DND-41 (cell line): ENCODE results near the gene ZFHX3.
A peak's percentile ranks its signal among the peaks of the same experiment; 100 is the strongest.

Experiments used
- ATAC-seq: fragments of 200-7000 bp; cut with Tn5 transposase; 3 replicates; pipeline ENCODE4 v1.9.1; 2021; ENCODE audit warnings: low read depth; ENCODE audit not compliant: insufficient read depth
- DNase-seq: peaks from one replicate; pipeline ENCODE4 v3.0.0-alpha.2; 2020
- H2AFZ ChIP-seq: 2 replicates; pipeline ENCODE4 v1.6.0; 2012; ENCODE audit warnings: low read depth, low read length
- H3K27ac ChIP-seq: 2 replicates; pipeline ENCODE4 v1.5.1; 2012; ENCODE audit warnings: low read length, inconsistent platforms
- H3K27me3 ChIP-seq: fragments of 200-600 bp; sonication (generic); 2 replicates; pipeline ENCODE4 v1.6.0; 2012; ENCODE audit warnings: low read length, mild to moderate bottlenecking, inconsistent platforms; ENCODE audit not compliant: insufficient read depth, poor library complexity
- H3K36me3 ChIP-seq: 2 replicates; pipeline ENCODE4 v1.5.1; 2012; ENCODE audit warnings: low read length, inconsistent platforms; ENCODE audit not compliant: insufficient read depth
- H3K4me1 ChIP-seq: 2 replicates; pipeline ENCODE4 v1.5.1; 2012; ENCODE audit warnings: mild to moderate bottlenecking, low read length; ENCODE audit not compliant: insufficient read depth
- H3K4me2 ChIP-seq: 2 replicates; pipeline ENCODE4 v1.6.0; 2012; ENCODE audit warnings: mild to moderate bottlenecking, moderate library complexity, low read length, inconsistent platforms; ENCODE audit not compliant: insufficient read depth
- H3K4me3 ChIP-seq, 2 experiments: fragments of 200-600 bp in 1 of 2; shearing (Covaris generic) in 1 of 2; 2 replicates each; pipeline ENCODE4 v1.5.1; 2012 to 2016; ENCODE audit warnings: inconsistent platforms in 2 of 2, low read length in 2 of 2, mild to moderate bottlenecking in 2 of 2, low read depth in 1 of 2, moderate library complexity in 1 of 2
- H3K79me2 ChIP-seq: 2 replicates; pipeline ENCODE4 v1.6.0; 2012; ENCODE audit warnings: low read length, inconsistent platforms; ENCODE audit not compliant: insufficient read depth
- H3K9ac ChIP-seq: 2 replicates; pipeline ENCODE4 v1.6.0; 2012; ENCODE audit warnings: low read depth, mild to moderate bottlenecking, inconsistent platforms, low read length, moderate library complexity
- H3K9me3 ChIP-seq: 2 replicates; pipeline ENCODE4 v1.5.1; 2012; ENCODE audit warnings: low read length, moderate library complexity, mild to moderate bottlenecking, inconsistent platforms; ENCODE audit not compliant: insufficient read depth, severe bottlenecking
- H4K20me1 ChIP-seq: 2 replicates; pipeline ENCODE4 v1.6.0; 2012; ENCODE audit warnings: low read length; ENCODE audit not compliant: insufficient read depth
- EZH2 ChIP-seq: IDR thresholded peaks from 3 replicates; pipeline ENCODE4 v1.6.1; 2012; ENCODE audit warnings: borderline replicate concordance, low read depth, mild to moderate bottlenecking, moderate library complexity, low read length, inconsistent platforms; ENCODE audit not compliant: severe bottlenecking
- TF ChIP-seq, protein P1 (sequence below): IDR thresholded peaks from 2 replicates; pipeline ENCODE4 v1.5.1; 2012; ENCODE audit warnings: borderline replicate concordance, low read length, moderate library complexity, mild to moderate bottlenecking; ENCODE audit not compliant: poor library complexity, severe bottlenecking; ENCODE audit errors: extremely low read depth

Gene ZFHX3

DNA sequence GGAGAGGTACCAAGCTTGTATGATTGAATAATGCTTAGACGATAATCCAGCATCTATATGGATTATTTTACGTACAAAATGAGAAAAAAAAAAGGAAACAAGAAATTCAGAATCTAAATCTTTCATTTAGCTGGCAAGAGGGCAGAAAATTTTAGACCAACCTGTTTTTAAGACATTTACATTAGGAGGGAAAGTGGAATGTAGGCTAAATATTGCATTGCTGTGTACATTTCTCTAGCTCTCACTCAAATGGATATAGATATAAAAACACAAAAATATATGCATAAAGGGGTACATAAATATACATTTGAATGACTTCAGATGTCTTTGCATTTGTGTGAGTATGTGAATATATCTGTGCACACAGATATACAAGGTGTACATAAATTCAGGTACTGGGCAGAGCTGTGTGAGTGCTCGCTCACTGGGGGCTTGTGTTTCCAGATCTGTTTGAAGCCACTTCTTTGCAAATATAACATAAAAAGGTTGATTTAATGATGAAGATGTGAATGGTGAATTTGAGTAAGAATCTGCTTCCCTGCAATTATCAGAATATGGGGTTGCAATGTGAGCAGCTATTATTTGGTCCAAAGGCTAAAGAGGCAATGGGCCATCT, 14.2 kb upstream of the ZFHX3 start:
- H3K4me3 ChIP-seq = no peak overlapping the region
- TF ChIP-seq, protein P1, sequence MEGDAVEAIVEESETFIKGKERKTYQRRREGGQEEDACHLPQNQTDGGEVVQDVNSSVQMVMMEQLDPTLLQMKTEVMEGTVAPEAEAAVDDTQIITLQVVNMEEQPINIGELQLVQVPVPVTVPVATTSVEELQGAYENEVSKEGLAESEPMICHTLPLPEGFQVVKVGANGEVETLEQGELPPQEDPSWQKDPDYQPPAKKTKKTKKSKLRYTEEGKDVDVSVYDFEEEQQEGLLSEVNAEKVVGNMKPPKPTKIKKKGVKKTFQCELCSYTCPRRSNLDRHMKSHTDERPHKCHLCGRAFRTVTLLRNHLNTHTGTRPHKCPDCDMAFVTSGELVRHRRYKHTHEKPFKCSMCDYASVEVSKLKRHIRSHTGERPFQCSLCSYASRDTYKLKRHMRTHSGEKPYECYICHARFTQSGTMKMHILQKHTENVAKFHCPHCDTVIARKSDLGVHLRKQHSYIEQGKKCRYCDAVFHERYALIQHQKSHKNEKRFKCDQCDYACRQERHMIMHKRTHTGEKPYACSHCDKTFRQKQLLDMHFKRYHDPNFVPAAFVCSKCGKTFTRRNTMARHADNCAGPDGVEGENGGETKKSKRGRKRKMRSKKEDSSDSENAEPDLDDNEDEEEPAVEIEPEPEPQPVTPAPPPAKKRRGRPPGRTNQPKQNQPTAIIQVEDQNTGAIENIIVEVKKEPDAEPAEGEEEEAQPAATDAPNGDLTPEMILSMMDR = no peak
- TF ChIP-seq EZH2 = no peak
- DNase-seq (no peak), ATAC-seq (no peak)
- peaks cover 29% of the 10 kb centered on the region for H3K4me1 ChIP-seq
- no peaks in the 10 kb centered on the region for H3K9me3 ChIP-seq
- no peak overlapping the region for H3K4me2 ChIP-seq
- no peaks in the 10 kb centered on the region for H3K36me3 ChIP-seq
- no peak overlapping the region for H2AFZ ChIP-seq
- no peaks in the 10 kb centered on the region for H3K79me2 ChIP-seq
- H3K27ac ChIP-seq = no peak overlapping the region
- no peak overlapping the region for H3K9ac ChIP-seq
- H4K20me1 ChIP-seq = 0 out of 2 replicates have a peak, but pooled peaks cover 6% of the 10 kb centered on the region
- peaks cover 52% of the 10 kb centered on the region for H3K27me3 ChIP-seq

DNA sequence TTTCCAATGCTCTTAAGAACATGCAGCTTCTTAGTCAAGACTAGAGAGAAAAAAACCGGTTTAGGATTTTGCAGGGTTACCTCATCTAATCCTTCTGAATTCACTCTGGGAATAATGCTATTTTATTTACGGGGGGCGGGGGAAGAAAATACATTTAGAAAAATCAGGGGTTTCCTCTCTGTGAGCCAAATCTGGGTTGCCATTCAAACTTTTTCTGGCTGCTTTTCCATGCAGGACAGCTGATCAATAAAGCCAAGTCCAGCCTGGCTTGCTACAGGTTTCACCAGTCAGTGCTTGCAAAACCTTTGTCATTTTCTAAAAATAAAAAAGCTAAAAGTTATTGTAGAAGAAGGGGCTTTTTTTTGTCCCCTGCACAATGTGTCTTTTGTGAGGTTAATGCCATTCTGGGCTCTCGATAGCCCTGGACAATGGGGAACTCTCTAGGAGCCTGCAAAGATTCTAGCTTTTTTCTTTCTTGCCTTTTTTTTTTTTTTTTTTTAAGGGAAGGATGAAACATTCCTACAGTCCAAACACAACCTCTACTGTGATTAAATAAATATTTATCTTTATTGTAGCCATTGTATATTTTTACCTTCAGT, 13.1 kb upstream of the ZFHX3 start:
- Histone ChIP-seq H3K4me2 (no peak overlapping the region), H3K9ac (no peak overlapping the region), H3K79me2 (no peaks in the 10 kb centered on the region), H3K9me3 (no peaks in the 10 kb centered on the region), H3K27me3 (peaks cover 62% of the 10 kb centered on the region), H2AFZ (no peak overlapping the region), H3K4me1 (peaks cover 40% of the 10 kb centered on the region), H3K4me3 (no peak overlapping the region), H3K36me3 (no peaks in the 10 kb centered on the region), H3K27ac (no peak overlapping the region), H4K20me1 (peaks cover 10% of the 10 kb centered on the region; the same call in 1 of the 2 replicates)
- DNase-seq (no peak), ATAC-seq (no peak)
- no peak for TF ChIP-seq EZH2
- TF ChIP-seq, protein P1 = no peak

DNA sequence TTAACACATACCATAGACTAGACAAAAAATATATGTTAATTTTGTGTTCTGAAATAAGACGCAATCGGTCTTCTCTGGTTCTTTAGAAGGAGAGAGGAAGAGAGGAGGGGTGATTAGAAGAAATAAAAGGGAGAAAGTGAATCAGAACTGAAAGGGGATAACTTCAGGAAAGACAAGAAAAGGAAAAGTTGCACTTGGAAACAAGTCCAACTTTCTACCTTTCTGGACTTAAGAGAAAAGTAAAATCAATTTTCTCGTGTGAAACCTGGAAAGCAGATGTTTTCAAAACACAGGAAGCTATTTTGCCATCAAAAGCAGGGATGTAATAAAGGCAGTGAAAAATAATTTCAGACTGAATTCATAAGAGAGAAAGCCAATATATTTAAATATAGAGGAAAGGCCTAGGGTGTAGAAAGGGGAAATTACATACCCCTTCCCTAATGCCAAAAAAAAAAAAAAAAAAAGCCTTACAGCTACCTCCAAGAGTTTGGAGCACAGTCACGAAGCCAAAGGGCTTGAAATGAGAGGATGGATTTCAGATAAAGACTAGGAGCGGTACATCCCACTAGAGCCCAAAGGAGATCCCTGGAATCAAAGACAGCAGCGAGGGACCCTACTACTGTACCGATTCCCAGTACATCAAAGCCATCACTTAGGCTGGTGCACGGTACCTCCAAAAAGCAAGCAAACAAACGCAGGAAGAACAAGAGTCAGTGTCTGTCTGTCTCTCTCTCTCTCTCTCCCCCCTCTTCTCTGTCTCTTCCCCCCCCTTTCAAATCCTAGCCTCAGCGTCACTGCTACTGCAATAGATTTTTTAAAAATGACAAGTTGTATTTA, 12.1 kb upstream of the ZFHX3 start:
- Histone ChIP-seq H3K4me3 (peak overlapping the region in 1 of 2 experiments; percentile 56; a peak in 2 of 4 replicates), H3K36me3 (no peaks in the 10 kb centered on the region), H3K79me2 (no peaks in the 10 kb centered on the region), H4K20me1 (peaks cover 19% of the 10 kb centered on the region), H3K4me2 (peak overlapping the region; percentile 84), H3K27me3 (peaks cover 70% of the 10 kb centered on the region), H3K4me1 (peaks cover 48% of the 10 kb centered on the region), H3K27ac (no peak overlapping the region), H2AFZ (no peak overlapping the region; the same call in 1 of the 2 replicates), H3K9ac (peak overlapping the region; percentile 68; the same call in 1 of the 2 replicates), H3K9me3 (no peaks in the 10 kb centered on the region)
- DNase-seq = no peak
- ATAC-seq = no peak
- TF ChIP-seq EZH2 = no peak
- TF ChIP-seq, protein P1 = no peak
